ENCODE measurements around the gene FARP2. TPM values are rescaled to one million over a fixed set of nuclear protein-coding genes. Genes with fewer than 3 reads are reported as not detected.

The FARP2 gene
- total and polyA plus RNA-seq, 2 of the 4 experiments (the other 2 are of a cell fraction), result 17.1 to 30.8 TPM

DNA sequence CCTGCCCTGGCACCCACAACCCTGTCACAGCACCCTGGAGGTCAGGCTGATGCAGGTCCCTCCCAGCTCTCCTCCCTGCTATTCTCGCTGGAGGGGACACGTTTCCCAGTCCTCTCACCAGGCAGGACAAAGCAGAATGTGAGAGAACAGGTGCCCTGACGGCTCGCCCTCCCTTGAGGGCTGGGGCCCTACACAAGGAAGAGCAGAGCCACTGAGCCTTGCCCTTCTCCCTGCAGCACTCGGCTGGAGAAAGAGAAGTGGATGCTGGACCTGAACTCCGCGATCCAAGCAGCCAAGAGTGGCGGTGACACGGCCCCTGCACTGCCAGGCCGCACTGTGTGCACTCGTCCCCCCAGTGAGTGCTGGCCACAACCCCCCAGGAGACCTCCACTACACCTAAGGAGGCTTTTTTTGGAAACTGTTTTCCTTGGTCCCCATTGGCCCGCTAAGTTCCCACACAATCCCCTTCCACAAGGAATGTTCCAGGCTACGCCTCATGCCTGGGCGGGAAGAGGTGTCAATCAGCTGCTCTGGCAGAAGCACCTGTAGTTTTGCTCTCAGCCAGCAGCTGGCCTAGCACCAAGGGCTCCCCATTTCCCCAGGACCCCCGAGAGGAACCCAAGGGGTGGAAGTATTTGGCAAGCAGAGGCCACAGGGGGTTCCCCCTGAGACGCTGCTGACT lies 134.9 kb downstream of the FARP2 start (continued):
- TF ChIP-seq, protein P1, sequence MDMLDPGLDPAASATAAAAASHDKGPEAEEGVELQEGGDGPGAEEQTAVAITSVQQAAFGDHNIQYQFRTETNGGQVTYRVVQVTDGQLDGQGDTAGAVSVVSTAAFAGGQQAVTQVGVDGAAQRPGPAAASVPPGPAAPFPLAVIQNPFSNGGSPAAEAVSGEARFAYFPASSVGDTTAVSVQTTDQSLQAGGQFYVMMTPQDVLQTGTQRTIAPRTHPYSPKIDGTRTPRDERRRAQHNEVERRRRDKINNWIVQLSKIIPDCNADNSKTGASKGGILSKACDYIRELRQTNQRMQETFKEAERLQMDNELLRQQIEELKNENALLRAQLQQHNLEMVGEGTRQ (IDR thresholded peaks at IDR 0.05; ENCODE audit: low read depth, low read length), result no peak

DNA sequence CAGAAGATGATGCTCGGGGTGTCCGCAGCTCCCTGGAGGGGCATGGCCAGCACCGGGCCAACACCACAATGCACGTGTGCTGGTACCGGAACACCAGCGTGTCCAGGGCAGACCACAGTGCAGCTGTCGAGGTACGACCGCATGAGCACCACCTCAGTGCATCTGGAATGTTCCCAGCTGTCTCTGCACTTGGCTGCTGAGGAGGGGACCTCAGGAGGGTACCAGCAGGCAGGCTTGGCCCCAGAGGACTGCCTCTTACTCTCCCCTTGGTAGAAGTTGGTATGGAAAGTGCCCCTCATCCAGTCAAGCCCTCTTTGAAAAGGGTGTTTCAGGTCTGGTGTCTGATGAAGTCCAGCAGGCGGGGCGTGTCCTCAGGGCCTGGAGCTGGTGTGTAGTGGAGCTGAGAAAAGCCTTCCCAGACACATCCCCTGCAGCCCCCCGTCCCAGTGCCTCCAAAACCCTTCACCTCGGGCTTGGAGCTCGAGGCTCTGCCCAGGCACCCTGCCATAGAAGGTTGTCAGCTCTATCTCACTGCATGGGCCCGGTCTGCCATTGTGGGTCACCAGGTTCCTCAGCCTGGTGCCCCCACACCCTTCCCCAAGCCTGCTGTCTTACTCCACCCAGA lies 135.6 kb downstream of the FARP2 start:
- peaks cover 3% of the 10 kb centered on the region; the same call in 1 of the 2 replicates for H4K20me1 ChIP-seq (ENCODE audit: insufficient read depth, low read length)
- H2BK120ac ChIP-seq (ENCODE audit: low read depth, low read length), result no peak overlapping the region
- H2BK20ac ChIP-seq (ENCODE audit: low read depth, low read length), result no peak overlapping the region
- in situ Hi-C loops (cut with MboI; ENCODE audit: low sequenced_read_pairs) (no loop called here), intact Hi-C loops (cut with micrococcal nuclease) (no loop called here), dilution Hi-C loops (cut with HindIII; ENCODE audit: low sequenced_read_pairs, unreplicated experiment) (no loop called here)
- no peak overlapping the region for H2AK5ac ChIP-seq (ENCODE audit: low read depth, low read length)
- peaks cover 35% of the 10 kb centered on the region for H3K36me3 ChIP-seq (ENCODE audit: control insufficient read depth, insufficient read depth, low read length)
- no peaks in the 10 kb centered on the region for H3K27me3 ChIP-seq (ENCODE audit: control insufficient read depth, insufficient read depth, low read length)
- no peak overlapping the region for H2BK5ac ChIP-seq (ENCODE audit: low read depth, low read length, poor library complexity, severe bottlenecking)
- H2AFZ ChIP-seq (replicated peaks; ENCODE audit: low read length, poor library complexity), result peak overlapping the region; percentile 37
- H2AK9ac ChIP-seq (replicated peaks; ENCODE audit: low read depth, low read length, poor library complexity), result peak overlapping the region; percentile 71
- no peak overlapping the region for H2BK15ac ChIP-seq (ENCODE audit: low read depth, low read length)
- no peak overlapping the region for H3K56ac ChIP-seq (ENCODE audit: extremely low read depth, insufficient read depth, low read length)
- peaks cover 14% of the 10 kb centered on the region; the same call in 1 of the 2 replicates for H3K9me1 ChIP-seq (ENCODE audit: insufficient read depth, low read length)
- BruUV-seq (replicated peaks), result no TSS peak
- no peak overlapping the region for H3K14ac ChIP-seq (replicated peaks; ENCODE audit: low read depth, low read length)
- no peak overlapping the region for H3K4ac ChIP-seq (ENCODE audit: low read depth, low read length)
- H4K5ac ChIP-seq (ENCODE audit: low read depth, low read length), result no peak overlapping the region
- CTCF ChIA-PET, result no interaction called here
- H3K23ac ChIP-seq (ENCODE audit: low read depth, low read length), result no peak overlapping the region
- no peak overlapping the region for H3K4me3 ChIP-seq (ENCODE audit: insufficient read depth, low read depth, low read length)
- no peak overlapping the region for H3K18ac ChIP-seq (ENCODE audit: low read depth, low read length)
- H4K8ac ChIP-seq (ENCODE audit: low read depth in 2 of 2, low read length in 2 of 2), result no peak overlapping the region
- WGBS, 2 experiments (ENCODE audit: extremely low coverage in 2 of 2, insufficient read length in 1 of 2), result 94% methylated on average over 7 of the region's 15 CpGs; no CpG with 5 or more reads in 1 of the 2 experiments
- POLR2A ChIA-PET (ENCODE audit: unreplicated experiment), result no interaction called here
- H3K9me3 ChIP-seq (ENCODE audit: control insufficient read depth, insufficient read depth, low read length), result no peaks in the 10 kb centered on the region
- peaks cover 0 to 9% of the 10 kb centered on the region in 2 experiments; a peak in 1 of 4 replicates for H3K79me1 ChIP-seq (ENCODE audit: low read depth in 1 of 2, low read length in 2 of 2)
- no peak overlapping the region for H3K4me2 ChIP-seq (ENCODE audit: low read depth, low read length)
- H3K9ac ChIP-seq (ENCODE audit: low read depth, low read length), result no peak overlapping the region
- no peak overlapping the region for H4K91ac ChIP-seq (ENCODE audit: insufficient read depth, low read depth, low read length)
- no peak overlapping the region for H3K27ac ChIP-seq (ENCODE audit: insufficient read depth, low read length)
- no peak for ATAC-seq (ENCODE audit: low read depth)
- no peak for DNase-seq
- 0 out of 2 replicates have a peak, but pooled peaks cover 2% of the 10 kb centered on the region for H3K4me1 ChIP-seq (ENCODE audit: control insufficient read depth, insufficient read depth, low read length)
- TF ChIP-seq FOS (IDR thresholded peaks at IDR 0.05; ENCODE audit: low read depth, low read length), result no peak
- TF ChIP-seq CTCF (conservative IDR thresholded peaks at IDR 0.05; ENCODE audit: low read depth, low read length), result no peak
- no peak for TF ChIP-seq MXI1 (IDR thresholded peaks at IDR 0.05; ENCODE audit: borderline replicate concordance, low read depth, low read length)
- TF ChIP-seq, protein P1 (IDR thresholded peaks at IDR 0.05; ENCODE audit: low read depth, low read length), result no peak
- TF ChIP-seq POLR2A (IDR thresholded peaks at IDR 0.05; ENCODE audit: low read depth, low read length), result no peak
- TF ChIP-seq BHLHE40 (IDR thresholded peaks at IDR 0.05; ENCODE audit: low read depth, low read length), result no peak
- no peak for TF ChIP-seq MAZ (IDR thresholded peaks at IDR 0.05; ENCODE audit: borderline replicate concordance, low read depth, low read length)
- no peak for TF ChIP-seq CEBPB (IDR thresholded peaks at IDR 0.05; ENCODE audit: low read depth, low read length)
- TF ChIP-seq RCOR1 (IDR thresholded peaks at IDR 0.05; ENCODE audit: insufficient replicate concordance, low read length), result no peak
- no peak for TF ChIP-seq RFX5 (IDR thresholded peaks at IDR 0.05; ENCODE audit: low read depth, low read length)
- no peak for TF ChIP-seq NFE2L2 (IDR thresholded peaks at IDR 0.05; ENCODE audit: low read depth, low read length)
- TF ChIP-seq RAD21 (IDR thresholded peaks at IDR 0.05; ENCODE audit: low read length), result no peak
- TF ChIP-seq CHD1 (IDR thresholded peaks at IDR 0.05; ENCODE audit: low read depth, low read length), result no peak

Measured in IMR-90 (cell line).